VCaP (cell line): Measurements from ENCODE around the gene UBE2N.

Experiments
- H3K27ac ChIP-seq: fragments of 450-650 bp; 2 replicates; pipeline ENCODE4 v1.5.1; 2017
- CTCF ChIP-seq: fragments of 450-650 bp; conservative IDR thresholded peaks from 2 replicates; pipeline ENCODE4 v1.5.1; 2017; ENCODE audit warnings: mild to moderate bottlenecking, moderate library complexity

The UBE2N gene

GRCh38 chr12:93456077-93456476 lies 14.3 kb upstream of the UBE2N start:
- no peak for TF ChIP-seq CTCF
- H3K27ac ChIP-seq, result no peak overlapping the region

DNA sequence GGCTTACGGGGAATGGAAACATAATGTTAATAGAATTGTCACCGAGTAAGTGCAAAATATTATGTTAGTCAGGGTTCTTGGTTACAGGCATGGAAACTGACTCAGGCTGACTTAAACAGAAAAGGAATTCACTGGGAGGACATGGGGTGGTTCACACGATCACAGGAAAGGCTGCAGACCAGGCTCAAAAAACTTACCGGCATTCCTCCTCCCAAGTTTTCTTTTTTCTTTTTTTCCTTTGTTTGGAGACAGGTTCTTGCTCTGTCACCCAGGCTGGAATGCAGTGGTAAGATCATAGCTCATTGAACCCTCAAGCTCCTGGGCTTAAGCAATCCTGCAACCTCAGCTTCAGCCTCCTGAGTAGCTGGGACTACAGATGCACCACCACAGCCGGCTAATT lies 11.9 kb upstream of the UBE2N start:
- no peak for TF ChIP-seq CTCF
- no peak overlapping the region for H3K27ac ChIP-seq

GRCh38 chr12:93451423-93452158 lies 9.8 kb upstream of the UBE2N start:
- H3K27ac ChIP-seq, result no peak overlapping the region
- TF ChIP-seq CTCF, result no peak

GRCh38 chr12:93449277-93449676 lies 7.5 kb upstream of the UBE2N start:
- H3K27ac ChIP-seq, result no peak overlapping the region

GRCh38 chr12:93448796-93449195 lies 7.0 kb upstream of the UBE2N start:
- TF ChIP-seq CTCF, result no peak
- H3K27ac ChIP-seq, result no peak overlapping the region

More at GRCh38 chr12:93449277-93449676, 7.5 kb upstream of the UBE2N start:
- TF ChIP-seq CTCF, result no peak

DNA sequence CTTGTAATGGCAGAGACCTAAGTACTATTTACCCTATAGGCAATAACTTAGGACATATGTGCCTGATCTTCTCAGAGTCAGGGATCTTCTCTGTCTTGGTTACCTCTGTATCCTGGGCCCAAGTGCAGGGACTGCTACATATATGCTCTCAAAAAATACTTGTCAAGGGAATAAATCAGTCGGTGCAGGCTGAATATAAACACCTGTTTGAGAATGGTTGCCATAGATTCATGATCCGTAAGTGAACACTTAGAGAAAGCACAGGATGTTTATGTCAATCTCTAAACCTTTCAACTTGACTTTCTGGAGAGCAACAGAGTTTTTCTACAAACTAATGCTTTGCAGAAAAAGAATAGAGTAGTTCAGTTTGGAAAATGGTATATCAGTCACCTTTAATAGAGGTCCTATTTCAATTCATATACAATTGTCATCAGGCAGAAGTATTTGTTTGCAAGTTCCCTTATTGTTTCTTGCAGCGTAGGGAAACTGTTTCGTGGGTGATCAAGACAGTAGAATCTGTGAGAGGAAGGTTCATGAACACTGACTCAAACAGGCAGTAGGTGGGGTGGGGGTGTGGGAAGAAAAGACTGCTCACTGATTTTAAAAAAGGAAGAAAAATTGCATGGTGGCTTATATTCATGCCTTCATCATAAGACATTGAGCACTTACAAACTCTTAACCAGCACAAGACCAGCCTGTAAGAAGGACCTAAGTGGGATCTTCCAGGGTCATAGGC lies 6.0 kb upstream of the UBE2N start:
- peak overlapping the region; percentile 91; the same call in 1 of the 2 replicates for H3K27ac ChIP-seq
- TF ChIP-seq CTCF, result no peak

- H3K27ac ChIP-seq, result peak overlapping the region; percentile 91
- TF ChIP-seq CTCF, result no peak
These were observed 1.8 kb upstream of the UBE2N start for GRCh38 chr12:93443576-93443975.
